Activated CD4-positive, alpha-beta T cell treated with anti-CD3 and anti-CD28 coated beads for 48 hours (primary cell): ENCODE measurements around the gene MEIS2.

ENCODE experiments used
- DNase-seq: peaks from one replicate; pipeline ENCODE4 v3.0.0-alpha.2; 2020

The MEIS2 gene

DNA sequence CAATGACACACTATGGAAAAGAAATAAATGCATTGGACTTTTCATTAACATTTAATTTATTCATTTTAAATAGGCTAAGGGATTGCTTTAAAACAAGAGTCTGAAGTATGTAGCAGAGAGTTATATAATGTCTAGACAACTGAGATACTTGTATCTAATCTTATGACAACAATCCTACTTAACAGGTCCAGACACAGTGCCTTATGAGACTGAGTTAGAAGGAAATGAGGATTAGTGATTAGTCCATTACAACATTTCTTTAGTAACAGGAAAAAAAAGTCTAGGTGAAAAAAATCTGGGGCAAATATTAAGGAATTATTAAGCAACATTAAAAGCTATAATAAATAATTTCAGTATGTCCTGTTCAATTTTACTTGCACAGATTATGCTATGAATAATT lies 140.6 kb downstream of the MEIS2 start:
- DNase-seq, result no peak

DNA sequence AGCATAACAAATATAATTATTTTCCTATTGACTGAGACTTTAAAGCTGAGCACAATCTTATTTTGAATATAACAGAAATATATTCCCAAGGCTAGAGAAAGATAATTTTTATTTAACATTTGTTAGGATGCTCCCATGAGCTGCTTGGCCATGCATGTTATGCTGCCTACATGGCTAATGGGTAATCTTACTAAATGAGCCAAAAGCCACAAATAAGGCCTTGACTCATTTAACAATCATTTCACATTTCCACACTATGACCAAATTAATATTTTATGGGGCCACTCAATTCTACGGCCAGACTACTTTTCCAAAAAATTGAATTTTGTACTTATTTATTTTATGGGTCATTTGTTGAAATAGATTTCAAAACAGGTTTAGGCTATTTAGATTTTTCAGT lies 141.7 kb downstream of the MEIS2 start:
- DNase-seq, result no peak

DNA sequence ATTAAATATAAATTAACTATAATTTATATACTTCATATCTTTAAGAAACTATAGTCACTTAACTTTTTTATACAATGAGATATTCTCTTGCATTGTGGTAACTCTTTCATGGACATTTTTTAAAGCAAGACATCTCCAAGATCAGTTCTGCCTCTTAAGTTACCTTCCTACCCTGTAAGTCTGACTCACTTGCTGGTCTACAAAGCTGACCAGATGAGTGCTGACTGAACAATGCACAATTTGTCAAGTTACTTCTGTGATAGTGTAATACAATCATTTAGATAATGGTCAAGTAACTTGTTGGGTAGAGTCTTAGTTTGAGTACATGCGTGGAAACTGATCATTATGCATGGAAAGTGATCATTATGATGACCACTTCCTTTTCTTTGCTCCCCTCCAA lies 145.9 kb downstream of the MEIS2 start:
- DNase-seq, result no peak

DNA sequence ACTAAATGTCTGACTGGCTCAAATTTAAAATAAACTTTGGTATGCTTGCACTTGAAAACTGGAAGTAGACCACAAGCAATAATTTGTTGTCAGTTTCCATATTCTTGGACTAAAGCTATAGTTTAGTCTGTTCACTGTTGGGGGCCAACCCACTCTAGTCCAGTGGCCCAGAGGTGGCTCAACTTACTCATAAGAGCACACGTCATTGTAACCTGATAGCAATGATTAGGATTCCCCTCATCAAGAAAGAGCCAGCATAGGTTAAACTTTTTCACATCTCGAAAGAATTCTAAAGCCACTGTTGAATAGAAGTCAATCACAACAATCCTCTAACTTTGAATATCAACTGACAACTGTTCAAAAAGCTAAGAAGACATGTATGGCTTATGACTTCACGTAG lies 147.0 kb downstream of the MEIS2 start:
- no peak for DNase-seq

DNA sequence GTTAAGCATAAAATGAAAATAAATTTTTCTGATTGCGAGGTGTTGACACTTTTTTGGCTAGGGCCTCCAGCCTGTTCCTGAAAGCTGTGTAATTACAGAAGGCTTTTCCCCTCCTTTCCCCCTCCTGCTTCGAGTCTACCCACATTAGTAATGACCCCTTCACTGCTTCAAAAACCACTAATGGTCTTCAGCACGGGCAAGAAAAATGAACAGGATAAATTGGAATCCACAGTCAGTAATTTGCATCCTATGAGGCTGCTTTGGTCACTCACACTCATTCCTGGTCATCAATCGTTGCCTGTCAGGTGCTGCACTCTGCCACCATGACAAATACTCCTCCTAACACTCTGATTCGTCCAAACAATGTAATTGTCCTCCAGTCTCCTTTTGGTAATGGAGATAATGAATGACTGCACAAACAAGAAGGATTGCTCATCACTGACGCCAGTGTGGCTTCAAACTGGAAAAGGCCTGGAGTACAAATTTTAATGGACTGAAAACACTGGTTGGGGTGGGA lies 148.6 kb downstream of the MEIS2 start:
- no peak for DNase-seq

DNA sequence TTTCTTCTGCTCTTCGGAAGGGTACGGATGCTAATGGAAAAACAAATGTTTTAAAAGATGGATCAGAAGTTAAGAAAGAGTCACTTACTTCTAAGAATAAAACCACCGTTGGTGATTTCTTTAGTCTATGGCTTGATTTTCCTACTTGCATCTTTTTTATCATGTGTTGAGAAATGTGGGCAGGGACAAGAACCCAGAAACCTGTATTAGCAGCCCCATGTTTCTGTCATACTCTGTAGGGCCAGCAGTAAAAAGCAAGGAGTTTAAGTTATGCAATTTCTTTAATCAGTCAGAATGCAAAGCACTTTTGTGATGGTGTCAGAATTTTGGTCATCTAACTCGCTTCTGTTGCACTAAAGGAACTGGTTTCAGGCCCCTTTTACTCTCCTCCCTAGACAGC lies 150.0 kb downstream of the MEIS2 start:
- DNase-seq, result no peak

DNA sequence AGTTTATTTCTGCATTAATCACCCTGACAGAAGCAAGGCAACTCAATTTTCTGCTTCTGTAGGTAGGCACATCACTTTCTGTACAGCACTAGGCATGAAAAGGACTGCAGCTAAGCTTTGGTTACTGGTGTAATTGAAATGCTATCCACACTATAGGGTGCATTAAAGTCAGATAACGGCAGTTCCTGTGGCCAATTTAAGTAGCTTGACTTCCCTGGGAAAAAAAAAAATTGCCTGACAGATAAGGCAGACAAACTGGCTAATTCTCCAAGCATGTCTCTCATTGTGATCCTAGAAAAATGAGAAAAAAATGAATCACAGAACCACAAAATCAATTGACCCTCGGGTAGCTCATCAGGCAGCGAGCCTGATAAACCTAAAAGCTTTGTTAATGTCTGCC lies 151.4 kb downstream of the MEIS2 start:
- no peak for DNase-seq

DNA sequence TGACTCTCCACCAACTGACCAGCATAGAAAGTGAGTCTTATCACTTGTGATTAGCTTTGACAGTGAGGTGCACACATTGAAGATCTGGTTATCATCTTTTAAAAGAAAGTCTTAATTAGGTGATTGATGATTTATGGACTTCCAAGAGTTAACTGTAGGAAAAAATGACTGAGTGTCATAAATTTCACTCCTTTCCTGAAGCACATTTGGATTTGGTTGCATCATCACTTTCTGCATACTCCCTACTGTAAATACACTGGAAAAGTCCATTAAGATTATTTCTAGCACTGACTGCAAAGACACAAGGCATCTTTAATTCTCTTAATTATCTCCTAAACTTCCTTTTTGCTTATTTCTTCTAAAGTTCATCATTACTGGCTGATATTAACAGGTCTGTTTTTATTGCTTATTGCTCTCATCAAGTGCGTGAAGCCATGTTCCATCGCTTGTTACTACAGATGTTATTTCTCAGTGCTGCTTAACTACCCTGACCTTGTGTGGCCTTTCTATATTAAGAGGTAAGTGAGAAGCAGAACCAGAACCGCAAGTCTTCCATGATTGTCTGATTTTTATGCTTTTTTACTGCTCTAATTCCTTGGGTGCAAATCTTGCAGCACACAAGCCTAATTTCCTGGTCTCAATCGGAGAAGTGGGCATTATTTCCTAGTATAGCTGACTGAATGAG lies 153.2 kb downstream of the MEIS2 start:
- no peak for DNase-seq

DNA sequence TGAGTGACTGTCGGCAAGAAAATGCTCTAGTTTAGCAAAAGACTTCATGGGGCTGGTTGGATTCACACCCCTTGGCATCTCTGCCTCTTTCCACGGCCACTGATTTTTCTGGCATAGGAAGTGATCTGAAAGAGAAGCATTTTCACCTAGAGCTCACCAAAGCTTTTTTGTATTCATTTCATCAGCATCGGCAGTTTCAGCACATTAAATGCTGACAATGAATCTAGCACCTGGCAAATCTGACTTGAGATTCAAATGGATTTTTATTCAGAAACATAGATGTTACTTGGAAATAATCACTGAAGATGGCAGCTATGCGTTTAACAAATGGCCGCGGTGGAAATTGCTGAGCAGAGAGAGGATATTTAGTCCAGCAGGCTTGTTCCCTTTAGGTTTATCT lies 155.9 kb downstream of the MEIS2 start:
- no peak for DNase-seq

DNA sequence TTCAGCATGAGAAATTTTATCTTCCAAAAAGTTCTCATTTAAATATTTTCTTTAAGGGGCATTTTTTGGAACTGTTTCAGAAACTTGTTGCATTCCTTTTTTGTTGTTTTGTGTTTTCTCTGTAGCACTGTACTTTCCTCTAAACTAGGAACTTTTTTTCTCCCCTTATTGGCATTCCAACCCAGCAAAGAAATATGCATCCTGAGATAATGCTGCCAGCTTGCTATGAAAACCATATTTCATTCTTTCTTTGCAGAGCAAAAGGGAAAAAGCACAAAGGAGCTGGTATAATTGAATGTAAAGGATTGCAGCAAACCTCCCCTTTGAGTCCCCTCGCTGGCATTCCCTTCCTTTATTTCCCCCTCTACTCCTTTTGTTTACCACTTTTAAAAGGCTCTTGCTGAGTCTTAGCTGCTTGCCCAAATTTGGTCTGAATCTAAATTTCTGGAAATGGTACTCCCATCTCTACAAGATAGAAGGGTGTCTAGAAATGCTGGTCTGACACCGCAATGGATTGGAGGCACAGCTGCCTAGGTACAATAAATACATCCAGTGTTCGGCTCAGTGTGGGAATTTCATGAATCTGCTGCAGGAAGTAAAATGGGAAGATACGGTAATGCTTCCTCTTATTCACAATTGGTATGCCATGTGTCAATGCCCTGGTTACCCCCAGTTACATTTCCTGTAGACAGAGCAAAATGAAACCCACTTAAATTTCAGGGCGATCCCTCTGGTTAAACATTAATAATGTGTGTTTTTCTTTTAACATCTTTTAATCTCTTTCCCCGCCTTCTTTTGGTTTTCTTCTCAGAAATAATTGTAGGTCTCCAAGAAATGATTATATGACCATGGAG lies 156.6 kb downstream of the MEIS2 start:
- no peak for DNase-seq

DNA sequence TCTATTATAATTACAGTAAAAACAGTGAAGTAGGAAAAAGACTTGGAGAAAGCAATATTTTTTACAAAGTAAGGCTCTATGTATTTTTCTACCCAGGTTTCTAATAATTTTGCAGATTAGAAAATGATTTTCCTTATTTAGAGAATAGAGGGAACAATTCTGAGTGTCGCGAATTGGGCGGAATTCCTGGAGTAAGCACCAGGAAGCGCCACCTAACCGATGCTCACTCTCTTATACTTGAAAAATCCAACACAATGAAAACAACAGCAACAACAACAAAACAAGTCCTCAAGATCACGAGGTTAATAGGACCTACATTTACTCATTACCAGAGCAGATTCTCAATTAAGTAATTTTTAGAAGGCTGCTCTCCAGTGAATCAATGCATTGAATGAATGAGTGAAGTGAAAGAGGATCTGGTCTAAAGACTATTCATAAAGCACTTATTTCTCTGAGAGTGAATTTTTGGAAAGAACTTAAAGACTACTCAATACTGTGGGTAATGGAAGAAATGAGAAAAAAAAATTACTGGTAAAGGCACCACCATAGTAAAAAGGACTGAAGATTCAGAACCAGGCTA lies 158.0 kb downstream of the MEIS2 start:
- no peak for DNase-seq

DNA sequence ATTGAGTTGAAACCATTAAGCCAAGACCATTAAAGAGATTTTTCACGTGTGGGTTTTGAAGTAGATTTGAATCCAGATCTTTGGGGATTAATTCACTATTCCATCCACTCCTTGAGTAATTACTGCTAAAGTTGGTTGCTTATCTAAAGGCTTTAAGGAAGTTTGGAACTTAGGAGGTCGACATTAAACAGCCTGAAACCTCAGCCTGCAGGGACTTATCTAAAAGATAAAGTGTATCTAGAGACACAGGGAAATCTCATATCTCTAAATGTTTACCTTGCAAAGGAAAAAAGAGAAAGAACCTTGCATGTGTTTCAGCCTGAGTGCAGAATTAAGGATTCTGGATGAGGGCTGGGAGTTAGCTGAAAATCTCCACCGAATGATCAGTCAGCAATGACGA lies 158.6 kb downstream of the MEIS2 start:
- DNase-seq, result no peak

DNA sequence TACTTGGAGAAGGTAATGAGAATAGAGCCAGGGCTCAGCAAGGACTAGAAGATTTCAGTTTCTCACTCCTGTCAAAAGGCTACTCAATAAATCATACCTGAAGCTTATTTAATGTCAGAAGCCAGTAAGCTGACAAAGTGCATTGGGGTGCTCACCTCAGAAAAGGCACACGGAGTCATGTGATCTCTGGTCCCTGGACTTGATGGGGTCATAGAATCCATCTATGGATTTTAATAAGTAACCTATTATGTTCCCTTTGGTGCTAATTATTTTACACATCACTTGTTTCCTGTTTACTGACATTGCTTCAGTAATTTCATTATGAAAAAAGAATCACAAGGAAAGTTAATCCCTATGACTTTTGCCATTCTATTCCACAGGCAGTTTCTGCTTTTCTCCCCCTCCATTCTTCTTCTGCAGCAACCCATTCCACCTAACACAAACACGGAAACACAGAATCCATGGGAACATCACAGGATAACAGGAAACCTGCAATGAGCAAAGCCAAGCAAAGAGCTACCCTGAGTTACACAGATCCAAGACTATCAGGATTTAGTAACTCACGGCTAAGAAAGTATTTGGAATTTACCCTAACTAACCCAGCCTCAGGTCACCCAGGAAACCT lies 159.6 kb downstream of the MEIS2 start:
- DNase-seq, result no peak

DNA sequence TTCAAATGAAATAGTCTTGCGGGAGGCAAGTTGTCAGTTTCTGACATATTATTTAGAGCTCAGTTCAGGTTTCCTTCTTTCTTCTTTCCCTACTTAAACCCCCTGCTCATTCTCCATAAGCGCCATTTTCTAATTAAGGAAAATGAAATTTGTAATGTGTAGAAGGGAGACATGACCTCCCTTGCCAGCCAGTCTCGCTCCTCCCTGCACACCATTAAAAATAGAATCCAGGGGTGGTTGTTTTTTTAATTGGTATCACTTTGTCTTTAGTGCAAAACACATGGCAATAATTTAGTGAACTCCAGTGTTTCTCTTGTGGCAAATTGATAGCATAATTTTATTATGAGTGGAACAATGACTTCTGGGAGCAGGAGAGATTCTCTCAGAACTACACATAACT lies 160.1 kb downstream of the MEIS2 start:
- no peak for DNase-seq

DNA sequence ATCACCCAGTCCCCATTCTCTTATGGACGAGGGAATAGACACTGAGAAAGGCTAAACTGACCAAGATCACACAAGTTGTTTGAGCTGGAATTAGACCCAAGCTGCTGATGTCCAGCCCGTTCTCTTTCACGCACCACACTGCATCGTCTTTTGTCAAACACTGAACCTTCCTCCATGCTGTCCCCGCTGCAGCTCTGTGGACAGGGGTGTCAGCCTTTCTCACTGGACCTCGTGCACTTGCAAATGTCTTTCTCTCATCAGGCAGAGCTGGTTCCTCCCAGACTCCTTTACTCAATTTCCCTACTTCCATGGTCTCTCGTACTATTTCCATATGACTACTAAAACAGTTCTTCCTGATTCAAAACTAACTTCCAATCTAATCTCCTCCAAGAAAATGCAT lies 161.6 kb downstream of the MEIS2 start:
- DNase-seq, result no peak

DNA sequence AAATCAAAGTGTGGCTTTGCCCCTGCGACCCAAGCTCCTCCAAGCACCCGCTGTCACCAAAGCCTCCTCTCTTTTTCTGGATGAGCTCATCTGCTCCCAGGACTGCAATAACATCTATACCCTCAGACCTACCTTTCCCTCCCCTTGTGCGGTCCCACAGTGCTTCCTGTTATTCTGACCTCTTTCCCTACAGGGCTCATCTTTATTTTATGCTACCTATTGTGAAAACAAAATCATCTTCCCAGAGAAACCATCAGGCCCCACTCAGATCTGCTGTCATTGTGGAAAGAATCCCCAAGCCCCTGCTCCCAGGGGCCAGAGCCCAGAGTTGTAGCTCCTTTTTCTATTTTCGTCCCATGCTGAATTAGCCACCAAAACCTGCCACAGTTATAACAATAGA lies 162.2 kb downstream of the MEIS2 start:
- DNase-seq, result no peak

DNA sequence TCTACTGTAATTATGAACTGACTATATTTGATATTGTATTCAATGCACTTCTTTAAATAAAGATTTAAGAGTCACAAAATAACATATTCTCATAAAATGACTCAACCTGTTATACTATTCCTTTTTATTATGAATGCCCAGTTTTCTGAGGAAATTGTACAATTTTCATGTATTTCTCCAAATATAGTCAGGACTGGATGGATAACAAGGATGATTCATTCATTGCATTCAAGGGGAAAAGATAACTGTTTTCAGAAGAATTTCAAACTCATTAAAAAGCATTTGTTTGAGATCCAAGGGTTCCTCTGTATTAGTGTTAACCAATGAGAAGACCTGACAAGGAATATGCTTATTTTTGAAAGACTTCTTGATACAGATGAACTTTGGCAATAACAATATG lies 163.7 kb downstream of the MEIS2 start:
- no peak for DNase-seq

DNA sequence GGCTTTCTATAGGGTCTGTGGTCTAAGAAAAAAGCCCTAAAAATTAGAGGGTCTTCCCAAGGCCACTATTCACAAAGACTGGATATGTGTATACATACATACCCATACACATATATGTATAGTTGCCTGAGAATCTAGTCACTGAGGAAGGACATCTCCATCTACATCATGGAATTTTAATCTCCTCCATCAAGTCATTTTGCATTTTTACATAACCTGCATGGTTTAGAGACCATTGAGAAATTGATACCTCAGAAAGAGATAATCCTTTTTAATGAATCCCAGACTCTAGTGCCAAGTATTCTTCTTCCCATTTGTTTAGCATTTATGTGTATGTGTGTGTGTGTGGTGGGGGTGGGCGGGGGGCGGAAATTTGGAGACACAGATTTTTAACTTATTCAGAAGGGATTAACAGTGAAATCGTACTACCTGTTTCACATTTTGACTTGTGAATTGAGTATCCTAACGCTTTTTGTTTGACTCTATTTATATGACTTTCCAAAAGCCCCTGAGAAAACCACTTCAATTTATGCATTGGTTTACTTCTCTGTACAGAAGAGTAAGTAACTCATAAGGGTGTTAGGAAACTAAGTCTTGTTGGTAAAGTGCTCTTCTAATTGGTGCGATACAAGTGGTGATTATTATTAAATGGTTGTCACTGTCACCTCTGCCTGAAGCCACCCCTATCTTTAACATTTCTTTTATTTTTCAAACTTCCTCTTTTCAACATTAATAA lies 166.9 kb downstream of the MEIS2 start:
- no peak for DNase-seq

DNA sequence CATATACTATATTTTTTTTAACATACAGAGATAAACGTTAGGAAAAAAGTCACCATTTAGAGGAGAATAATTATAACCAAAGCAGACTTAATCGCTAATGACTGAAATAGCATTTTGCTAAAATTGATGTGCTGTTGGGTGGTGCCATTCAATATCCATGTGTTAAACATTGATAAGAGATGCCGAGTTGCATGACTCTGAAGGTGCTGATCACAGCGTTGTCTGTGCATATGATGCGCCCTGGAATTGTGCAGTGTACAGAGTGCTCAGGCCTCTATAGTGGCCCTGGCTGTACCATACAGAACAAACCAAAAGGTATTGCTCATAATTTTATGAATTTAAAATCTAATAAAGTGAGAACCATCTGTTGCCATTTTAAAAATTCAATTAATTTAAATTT lies 168.3 kb downstream of the MEIS2 start:
- DNase-seq, result no peak

DNA sequence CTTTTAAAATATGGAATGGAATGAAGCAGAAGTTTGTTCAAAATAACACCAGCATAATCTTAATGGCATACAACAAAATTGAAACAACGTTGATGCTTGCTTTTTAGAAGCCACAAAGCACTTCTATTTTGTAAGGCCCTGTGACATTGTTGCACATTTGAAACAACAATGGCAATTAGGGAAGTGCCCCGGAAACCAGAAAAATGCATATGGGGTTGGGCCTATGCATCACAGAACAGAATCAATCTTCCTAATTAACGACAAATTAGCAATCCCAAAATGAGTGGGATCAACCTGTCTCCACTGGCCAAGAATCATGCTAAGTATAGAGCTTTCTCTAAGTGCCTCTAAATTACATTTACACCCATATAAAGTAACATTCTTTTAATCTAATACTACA lies 168.9 kb downstream of the MEIS2 start:
- no peak for DNase-seq

DNA sequence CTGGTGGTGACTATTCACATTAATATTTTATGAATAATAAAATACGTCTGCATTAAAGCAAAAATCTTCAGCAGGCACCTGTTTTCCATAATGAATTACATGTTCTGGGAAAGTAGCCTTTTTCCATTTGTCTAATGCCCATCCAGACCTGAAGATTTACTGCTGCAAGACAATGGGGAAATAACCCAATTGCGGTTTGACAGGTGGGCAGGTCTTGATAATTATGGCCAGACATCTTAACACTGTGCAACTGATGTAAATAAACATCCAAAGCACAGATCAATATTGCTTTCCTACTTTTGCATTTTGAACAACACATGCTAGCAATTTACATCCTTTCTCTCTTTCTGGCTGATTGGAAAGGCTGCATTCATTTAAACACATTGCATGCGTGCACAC lies 173.9 kb downstream of the MEIS2 start:
- no peak for DNase-seq

DNA sequence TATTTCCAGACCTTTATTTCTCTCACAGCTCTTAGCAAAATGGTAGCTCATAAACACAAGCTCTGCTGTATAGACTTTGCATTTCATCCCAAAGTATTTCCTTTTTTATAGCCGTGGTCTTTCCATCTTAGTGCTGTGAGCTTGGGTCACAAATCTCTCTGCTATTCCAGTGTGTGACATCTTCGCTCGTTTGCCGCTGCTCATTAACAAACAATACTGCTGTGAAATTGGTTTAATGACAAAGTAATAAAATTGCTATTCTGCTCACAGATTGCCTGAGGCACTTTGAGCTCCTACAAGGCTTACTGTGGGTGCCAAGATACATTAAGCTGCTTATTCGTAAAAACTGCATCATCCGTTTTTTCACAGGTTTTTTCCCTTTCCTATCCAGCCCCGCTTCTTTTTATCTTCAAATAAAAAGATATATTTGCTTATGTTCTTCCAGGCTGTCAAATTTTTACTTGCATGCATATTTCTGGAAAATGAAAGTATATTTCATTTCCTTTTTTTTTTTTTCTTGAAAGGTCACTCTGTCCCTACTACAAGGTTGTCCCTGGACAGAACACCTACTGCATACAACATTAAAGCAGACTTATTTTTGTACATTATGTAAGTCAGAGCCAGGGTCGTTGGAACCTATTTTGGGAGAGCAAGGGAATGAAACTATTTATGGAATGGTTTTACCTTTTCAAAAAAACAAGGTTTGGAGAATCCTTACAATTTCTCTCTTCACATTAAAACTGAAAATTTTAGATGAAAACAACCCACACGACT lies 174.5 kb downstream of the MEIS2 start:
- DNase-seq, result no peak
